Ishikawa (cell line): ENCODE results near the gene C4orf50.

Experiments
- CEBPB ChIP-seq: IDR thresholded peaks from 2 replicates; pipeline ENCODE4 v1.6.1; 2012
- CREB1 ChIP-seq: IDR thresholded peaks from 2 replicates; pipeline ENCODE4 v1.6.1; 2012; ENCODE audit warnings: low read depth
- EGR1 ChIP-seq: IDR thresholded peaks from 2 replicates; pipeline ENCODE4 v1.6.1; 2012
- EP300 ChIP-seq: IDR thresholded peaks from 2 replicates; pipeline ENCODE4 v1.6.1; 2012; ENCODE audit warnings: borderline replicate concordance
- FOXM1 ChIP-seq: IDR thresholded peaks from 2 replicates; pipeline ENCODE4 v1.6.1; 2012; ENCODE audit warnings: low read depth, borderline replicate concordance
- NFIC ChIP-seq: IDR thresholded peaks from 2 replicates; pipeline ENCODE4 v1.6.1; 2012
- RAD21 ChIP-seq: IDR thresholded peaks from 2 replicates; pipeline ENCODE4 v1.6.1; 2012; ENCODE audit warnings: low read depth
- TAF1 ChIP-seq: IDR thresholded peaks from 2 replicates; pipeline ENCODE4 v1.6.1; 2012; ENCODE audit warnings: low read depth, mild to moderate bottlenecking
- TCF12 ChIP-seq: IDR thresholded peaks from 2 replicates; pipeline ENCODE4 v1.6.1; 2012; ENCODE audit warnings: low read depth
- TEAD4 ChIP-seq: IDR thresholded peaks from 2 replicates; pipeline ENCODE4 v1.6.1; 2012
- YY1 ChIP-seq: IDR thresholded peaks from 2 replicates; pipeline ENCODE4 v1.6.1; 2012; ENCODE audit warnings: low read depth
- ZBTB7A ChIP-seq: IDR thresholded peaks from 2 replicates; pipeline ENCODE4 v1.6.1; 2012; ENCODE audit warnings: low read depth
- TF ChIP-seq, protein P1 (sequence below): IDR thresholded peaks from 2 replicates; pipeline ENCODE4 v1.6.1; 2012
- TF ChIP-seq, protein P2 (sequence below): IDR thresholded peaks from 2 replicates; pipeline ENCODE4 v1.6.1; 2012; ENCODE audit warnings: low read depth, mild to moderate bottlenecking
- TF ChIP-seq, protein P3 (sequence below): IDR thresholded peaks from 2 replicates; pipeline ENCODE4 v1.6.1; 2012

The C4orf50 gene

DNA sequence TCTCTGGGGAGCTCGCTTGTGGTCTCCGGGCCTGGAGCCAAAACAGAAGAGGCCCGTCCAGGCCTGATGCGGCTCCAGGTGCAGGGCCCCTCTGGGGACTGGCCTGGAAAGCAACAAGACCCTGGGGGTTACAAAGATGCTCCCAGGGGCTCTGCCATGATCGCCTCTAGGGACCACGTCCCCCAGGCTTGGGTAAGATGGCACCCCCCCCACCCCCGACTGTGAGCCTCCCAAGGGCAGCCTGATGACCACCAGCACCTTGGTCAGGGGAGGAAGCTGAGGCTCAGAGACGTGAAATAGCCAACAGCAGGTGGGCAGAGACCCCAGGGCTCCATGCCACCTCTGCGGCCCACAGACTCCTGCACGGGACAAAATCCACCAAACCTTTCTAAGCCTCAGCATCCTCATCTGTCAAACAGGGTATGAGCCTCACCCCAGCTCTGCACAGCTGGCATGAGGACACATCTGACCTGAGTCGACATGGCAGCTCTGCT is 25.4 kb downstream of the C4orf50 start:
- TF ChIP-seq, protein P1, sequence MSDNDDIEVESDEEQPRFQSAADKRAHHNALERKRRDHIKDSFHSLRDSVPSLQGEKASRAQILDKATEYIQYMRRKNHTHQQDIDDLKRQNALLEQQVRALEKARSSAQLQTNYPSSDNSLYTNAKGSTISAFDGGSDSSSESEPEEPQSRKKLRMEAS: no peak
- TF ChIP-seq YY1 (no peak), NFIC (no peak), FOXM1 (no peak), CEBPB (no peak), ZBTB7A (no peak), TEAD4 (no peak)
- TF ChIP-seq, protein P2, sequence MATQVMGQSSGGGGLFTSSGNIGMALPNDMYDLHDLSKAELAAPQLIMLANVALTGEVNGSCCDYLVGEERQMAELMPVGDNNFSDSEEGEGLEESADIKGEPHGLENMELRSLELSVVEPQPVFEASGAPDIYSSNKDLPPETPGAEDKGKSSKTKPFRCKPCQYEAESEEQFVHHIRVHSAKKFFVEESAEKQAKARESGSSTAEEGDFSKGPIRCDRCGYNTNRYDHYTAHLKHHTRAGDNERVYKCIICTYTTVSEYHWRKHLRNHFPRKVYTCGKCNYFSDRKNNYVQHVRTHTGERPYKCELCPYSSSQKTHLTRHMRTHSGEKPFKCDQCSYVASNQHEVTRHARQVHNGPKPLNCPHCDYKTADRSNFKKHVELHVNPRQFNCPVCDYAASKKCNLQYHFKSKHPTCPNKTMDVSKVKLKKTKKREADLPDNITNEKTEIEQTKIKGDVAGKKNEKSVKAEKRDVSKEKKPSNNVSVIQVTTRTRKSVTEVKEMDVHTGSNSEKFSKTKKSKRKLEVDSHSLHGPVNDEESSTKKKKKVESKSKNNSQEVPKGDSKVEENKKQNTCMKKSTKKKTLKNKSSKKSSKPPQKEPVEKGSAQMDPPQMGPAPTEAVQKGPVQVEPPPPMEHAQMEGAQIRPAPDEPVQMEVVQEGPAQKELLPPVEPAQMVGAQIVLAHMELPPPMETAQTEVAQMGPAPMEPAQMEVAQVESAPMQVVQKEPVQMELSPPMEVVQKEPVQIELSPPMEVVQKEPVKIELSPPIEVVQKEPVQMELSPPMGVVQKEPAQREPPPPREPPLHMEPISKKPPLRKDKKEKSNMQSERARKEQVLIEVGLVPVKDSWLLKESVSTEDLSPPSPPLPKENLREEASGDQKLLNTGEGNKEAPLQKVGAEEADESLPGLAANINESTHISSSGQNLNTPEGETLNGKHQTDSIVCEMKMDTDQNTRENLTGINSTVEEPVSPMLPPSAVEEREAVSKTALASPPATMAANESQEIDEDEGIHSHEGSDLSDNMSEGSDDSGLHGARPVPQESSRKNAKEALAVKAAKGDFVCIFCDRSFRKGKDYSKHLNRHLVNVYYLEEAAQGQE: no peak
- TF ChIP-seq, protein P3, sequence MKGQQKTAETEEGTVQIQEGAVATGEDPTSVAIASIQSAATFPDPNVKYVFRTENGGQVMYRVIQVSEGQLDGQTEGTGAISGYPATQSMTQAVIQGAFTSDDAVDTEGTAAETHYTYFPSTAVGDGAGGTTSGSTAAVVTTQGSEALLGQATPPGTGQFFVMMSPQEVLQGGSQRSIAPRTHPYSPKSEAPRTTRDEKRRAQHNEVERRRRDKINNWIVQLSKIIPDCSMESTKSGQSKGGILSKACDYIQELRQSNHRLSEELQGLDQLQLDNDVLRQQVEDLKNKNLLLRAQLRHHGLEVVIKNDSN: no peak

DNA sequence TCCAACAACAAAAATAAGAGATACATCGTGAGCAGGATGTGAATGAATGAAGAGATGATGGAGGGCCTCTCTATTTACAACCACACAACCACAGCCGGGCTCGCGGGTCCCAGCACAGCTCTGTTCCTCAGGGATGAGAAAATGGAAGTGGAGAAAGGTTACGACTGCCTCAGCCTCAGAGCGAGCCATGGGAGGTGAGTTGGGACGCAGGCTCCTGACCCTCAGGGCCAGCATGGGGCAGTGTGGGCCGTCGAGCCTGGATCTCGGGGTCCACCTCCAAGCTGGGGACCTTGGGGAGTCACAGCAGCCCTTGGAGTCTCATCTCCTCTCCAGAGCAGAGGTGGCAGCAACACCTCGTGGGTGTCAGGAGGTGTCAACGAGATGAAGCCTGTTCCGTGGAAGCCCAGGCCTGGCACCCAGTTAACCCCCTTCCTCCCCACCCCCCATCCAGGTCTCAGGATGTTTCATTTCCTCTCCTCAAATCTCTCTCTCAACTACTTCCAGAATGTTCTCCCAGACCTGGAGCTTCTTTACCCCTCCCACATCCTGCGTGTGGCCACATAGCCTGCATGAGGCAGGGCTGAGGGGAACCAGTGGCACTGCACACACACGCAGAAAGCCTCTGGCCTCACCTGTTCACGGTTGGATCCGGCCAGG is 25.9 kb downstream of the C4orf50 start:
- no peak for TF ChIP-seq TCF12
- TF ChIP-seq YY1: no peak
- TF ChIP-seq EP300: no peak
- TF ChIP-seq, protein P2: no peak
- no peak for TF ChIP-seq TAF1
- TF ChIP-seq NFIC: no peak
- TF ChIP-seq EGR1: no peak
- TF ChIP-seq CREB1: no peak
- TF ChIP-seq FOXM1: no peak
- TF ChIP-seq, protein P3: no peak
- no peak for TF ChIP-seq CEBPB
- no peak for TF ChIP-seq TEAD4
- TF ChIP-seq, protein P1: no peak
- no peak for TF ChIP-seq RAD21
- no peak for TF ChIP-seq ZBTB7A

DNA sequence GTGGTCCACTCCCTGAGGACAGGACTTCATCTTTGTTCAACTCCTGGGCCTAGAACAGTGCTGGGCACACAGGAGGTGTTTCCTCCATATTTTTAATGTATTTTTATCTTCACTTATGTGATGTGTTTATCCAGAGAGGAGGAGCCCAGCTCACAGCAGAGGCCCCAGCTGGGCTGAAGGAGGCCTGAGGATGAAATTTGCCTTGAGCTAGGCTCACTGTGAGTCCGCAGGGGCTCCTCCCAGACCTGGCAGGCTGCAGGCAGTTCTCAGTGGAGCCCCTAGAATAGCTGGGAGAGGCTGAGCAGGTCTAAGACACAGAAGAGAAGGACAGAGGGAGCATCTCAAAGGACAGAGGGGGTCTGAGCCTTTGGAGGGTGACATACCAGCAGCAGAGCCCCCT is 26.8 kb downstream of the C4orf50 start:
- TF ChIP-seq CREB1 (no peak), EP300 (no peak), EGR1 (no peak), TCF12 (no peak), FOXM1 (no peak), TEAD4 (no peak), RAD21 (no peak), ZBTB7A (no peak), CEBPB (no peak), NFIC (no peak), TAF1 (no peak), YY1 (no peak)
- TF ChIP-seq, protein P3: no peak
- TF ChIP-seq, protein P1: no peak
- TF ChIP-seq, protein P2: no peak
